ENCODE data around the gene DYNC2LI1.

The DYNC2LI1 gene

DNA sequence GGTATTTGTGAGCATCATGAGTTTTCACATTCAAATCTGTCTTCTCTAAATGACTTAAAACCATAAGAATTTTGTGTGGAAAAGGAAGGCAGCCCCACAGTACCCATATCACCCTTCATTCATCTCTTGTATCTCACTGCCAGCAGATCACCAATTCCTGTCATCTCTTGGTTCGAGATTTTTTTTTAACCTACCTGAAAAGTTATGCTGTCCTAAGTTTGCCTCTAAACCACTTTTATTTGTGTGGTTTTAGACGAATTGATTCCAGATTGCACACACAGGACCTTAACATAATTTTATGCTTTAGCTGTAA is 32.8 kb downstream of the DYNC2LI1 start:
- TF ChIP-seq EGR1 (IDR thresholded peaks at IDR 0.05) (no peak), YY1 (IDR thresholded peaks at IDR 0.05; ENCODE audit: low read depth) (no peak), TCF12 (IDR thresholded peaks at IDR 0.05; ENCODE audit: low read depth) (no peak), CEBPB (IDR thresholded peaks at IDR 0.05) (no peak)

DNA sequence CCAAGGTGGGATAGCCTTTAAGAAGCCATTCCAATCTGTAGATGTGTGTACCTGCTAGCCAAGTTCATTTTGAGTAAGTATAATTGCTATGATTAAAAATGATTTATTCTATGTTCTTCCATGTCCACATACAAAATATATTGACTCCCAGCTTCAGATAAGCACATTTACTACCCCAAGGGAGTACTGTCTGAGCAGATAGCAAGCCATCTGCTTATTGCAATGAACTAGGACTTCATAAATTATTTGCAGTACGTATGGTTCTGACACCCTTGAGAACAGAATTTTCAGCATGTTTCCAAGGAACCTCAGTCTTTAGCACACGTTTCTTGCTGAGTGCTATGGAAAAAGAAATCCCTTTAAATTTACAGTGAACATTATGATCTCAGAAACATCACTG is 36.6 kb downstream of the DYNC2LI1 start:
- TF ChIP-seq TAF1 (IDR thresholded peaks at IDR 0.05; ENCODE audit: low read depth) = no peak
- TF ChIP-seq, protein P1, sequence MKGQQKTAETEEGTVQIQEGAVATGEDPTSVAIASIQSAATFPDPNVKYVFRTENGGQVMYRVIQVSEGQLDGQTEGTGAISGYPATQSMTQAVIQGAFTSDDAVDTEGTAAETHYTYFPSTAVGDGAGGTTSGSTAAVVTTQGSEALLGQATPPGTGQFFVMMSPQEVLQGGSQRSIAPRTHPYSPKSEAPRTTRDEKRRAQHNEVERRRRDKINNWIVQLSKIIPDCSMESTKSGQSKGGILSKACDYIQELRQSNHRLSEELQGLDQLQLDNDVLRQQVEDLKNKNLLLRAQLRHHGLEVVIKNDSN (IDR thresholded peaks at IDR 0.05) = no peak

DNA sequence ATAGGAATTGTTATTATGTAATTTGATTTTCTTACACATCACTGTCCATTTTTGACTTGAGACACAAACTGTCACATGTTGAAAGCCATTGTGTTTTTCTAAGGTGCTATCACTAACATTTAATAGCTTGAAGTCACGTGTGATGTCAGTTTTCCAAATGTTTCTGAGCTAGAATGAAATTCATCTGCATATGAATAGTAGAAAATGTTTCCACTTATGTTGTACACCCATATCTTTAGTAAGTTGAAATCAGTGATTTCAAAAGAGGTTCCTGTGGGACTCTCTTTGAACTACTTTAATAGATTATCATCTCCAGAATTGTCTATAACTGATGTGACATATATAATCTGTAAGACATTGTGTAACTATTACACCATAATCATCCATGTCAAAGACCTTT is 37.0 kb downstream of the DYNC2LI1 start:
- TF ChIP-seq, protein P2, sequence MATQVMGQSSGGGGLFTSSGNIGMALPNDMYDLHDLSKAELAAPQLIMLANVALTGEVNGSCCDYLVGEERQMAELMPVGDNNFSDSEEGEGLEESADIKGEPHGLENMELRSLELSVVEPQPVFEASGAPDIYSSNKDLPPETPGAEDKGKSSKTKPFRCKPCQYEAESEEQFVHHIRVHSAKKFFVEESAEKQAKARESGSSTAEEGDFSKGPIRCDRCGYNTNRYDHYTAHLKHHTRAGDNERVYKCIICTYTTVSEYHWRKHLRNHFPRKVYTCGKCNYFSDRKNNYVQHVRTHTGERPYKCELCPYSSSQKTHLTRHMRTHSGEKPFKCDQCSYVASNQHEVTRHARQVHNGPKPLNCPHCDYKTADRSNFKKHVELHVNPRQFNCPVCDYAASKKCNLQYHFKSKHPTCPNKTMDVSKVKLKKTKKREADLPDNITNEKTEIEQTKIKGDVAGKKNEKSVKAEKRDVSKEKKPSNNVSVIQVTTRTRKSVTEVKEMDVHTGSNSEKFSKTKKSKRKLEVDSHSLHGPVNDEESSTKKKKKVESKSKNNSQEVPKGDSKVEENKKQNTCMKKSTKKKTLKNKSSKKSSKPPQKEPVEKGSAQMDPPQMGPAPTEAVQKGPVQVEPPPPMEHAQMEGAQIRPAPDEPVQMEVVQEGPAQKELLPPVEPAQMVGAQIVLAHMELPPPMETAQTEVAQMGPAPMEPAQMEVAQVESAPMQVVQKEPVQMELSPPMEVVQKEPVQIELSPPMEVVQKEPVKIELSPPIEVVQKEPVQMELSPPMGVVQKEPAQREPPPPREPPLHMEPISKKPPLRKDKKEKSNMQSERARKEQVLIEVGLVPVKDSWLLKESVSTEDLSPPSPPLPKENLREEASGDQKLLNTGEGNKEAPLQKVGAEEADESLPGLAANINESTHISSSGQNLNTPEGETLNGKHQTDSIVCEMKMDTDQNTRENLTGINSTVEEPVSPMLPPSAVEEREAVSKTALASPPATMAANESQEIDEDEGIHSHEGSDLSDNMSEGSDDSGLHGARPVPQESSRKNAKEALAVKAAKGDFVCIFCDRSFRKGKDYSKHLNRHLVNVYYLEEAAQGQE (IDR thresholded peaks at IDR 0.05; ENCODE audit: low read depth) = no peak
- no peak for TF ChIP-seq TCF12 (IDR thresholded peaks at IDR 0.05; ENCODE audit: low read depth)
- TF ChIP-seq EGR1 (IDR thresholded peaks at IDR 0.05) = no peak
- no peak for TF ChIP-seq EP300 (IDR thresholded peaks at IDR 0.05; ENCODE audit: borderline replicate concordance)
- no peak for TF ChIP-seq CREB1 (IDR thresholded peaks at IDR 0.05; ENCODE audit: low read depth)
- TF ChIP-seq ZBTB7A (IDR thresholded peaks at IDR 0.05; ENCODE audit: low read depth) = no peak
- TF ChIP-seq, protein P1 (IDR thresholded peaks at IDR 0.05) = no peak
- no peak for TF ChIP-seq TAF1 (IDR thresholded peaks at IDR 0.05; ENCODE audit: low read depth)
- TF ChIP-seq, protein P3, sequence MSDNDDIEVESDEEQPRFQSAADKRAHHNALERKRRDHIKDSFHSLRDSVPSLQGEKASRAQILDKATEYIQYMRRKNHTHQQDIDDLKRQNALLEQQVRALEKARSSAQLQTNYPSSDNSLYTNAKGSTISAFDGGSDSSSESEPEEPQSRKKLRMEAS (IDR thresholded peaks at IDR 0.05) = no peak
- TF ChIP-seq YY1 (IDR thresholded peaks at IDR 0.05; ENCODE audit: low read depth) = no peak
- TF ChIP-seq CEBPB (IDR thresholded peaks at IDR 0.05) = no peak
- TF ChIP-seq TEAD4 (IDR thresholded peaks at IDR 0.05) = no peak
- TF ChIP-seq FOXM1 (IDR thresholded peaks at IDR 0.05; ENCODE audit: borderline replicate concordance, low read depth) = no peak
- no peak for TF ChIP-seq NFIC (IDR thresholded peaks at IDR 0.05)
- no peak for TF ChIP-seq RAD21 (IDR thresholded peaks at IDR 0.05; ENCODE audit: low read depth)

DNA sequence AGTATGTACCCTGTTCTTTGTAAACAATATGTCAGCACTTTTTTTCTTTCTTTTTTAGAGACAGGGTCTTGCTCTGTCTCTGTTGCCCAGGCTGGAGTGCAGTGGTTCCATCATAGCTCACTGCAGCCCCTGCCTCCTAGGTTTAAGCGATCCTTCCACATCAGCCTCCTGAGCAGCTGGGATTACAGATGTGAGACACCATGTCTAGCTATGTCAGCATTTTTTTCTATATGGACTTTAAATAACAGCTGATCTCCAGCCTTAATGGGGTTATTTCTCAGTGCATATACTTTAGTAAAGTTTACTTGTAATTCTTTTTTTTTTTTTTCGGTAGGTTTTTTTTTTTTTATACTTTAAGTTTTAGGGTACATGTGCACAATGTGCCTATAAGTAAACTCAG is 38.2 kb downstream of the DYNC2LI1 start:
- TF ChIP-seq RAD21 (IDR thresholded peaks at IDR 0.05; ENCODE audit: low read depth) (no peak), CEBPB (IDR thresholded peaks at IDR 0.05) (no peak), TAF1 (IDR thresholded peaks at IDR 0.05; ENCODE audit: low read depth) (no peak), EGR1 (IDR thresholded peaks at IDR 0.05) (no peak), TEAD4 (IDR thresholded peaks at IDR 0.05) (no peak), NFIC (IDR thresholded peaks at IDR 0.05) (no peak)
- TF ChIP-seq, protein P1 (IDR thresholded peaks at IDR 0.05) = no peak
- TF ChIP-seq, protein P3 (IDR thresholded peaks at IDR 0.05) = no peak
- TF ChIP-seq, protein P2 (IDR thresholded peaks at IDR 0.05; ENCODE audit: low read depth) = no peak

DNA sequence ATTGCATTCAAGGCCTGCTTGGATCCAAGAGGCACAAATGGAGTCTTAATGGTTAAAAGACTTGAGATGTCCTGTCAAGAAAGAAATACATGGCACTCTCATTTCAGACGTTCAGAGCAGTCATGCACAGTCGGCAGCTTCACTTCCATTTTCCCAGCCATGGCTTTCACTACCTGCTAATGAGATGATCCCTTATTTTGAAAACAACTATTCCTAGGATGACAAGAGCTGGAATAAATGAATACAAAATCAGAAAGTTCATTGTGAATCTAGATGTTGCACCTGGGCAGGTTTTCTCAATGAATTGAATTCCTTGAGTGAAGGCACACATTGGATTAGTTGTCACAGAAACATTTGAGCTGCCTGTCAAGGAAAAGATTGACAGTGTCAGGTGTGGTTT is 39.1 kb downstream of the DYNC2LI1 start:
- TF ChIP-seq NFIC (IDR thresholded peaks at IDR 0.05) (no peak), TAF1 (IDR thresholded peaks at IDR 0.05; ENCODE audit: low read depth) (no peak)
- TF ChIP-seq, protein P1 (IDR thresholded peaks at IDR 0.05) = no peak

DNA sequence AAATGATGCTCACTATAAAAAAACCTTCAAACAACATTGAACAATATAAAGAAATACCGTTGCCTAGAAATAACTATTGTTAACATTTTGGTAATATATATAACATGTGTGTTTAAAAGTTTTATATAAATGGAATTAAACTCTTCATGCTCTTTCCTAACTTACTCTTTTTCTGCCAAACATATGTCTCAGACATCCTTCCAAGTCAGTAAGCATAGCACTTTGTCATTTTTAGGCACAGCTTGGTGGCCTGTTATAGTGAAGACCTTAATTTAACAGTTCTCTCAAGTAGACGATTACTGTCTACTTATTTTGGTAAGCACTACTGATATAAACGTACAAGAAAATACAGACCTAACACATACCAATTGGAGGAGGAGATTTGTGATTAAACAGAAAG is 40.9 kb downstream of the DYNC2LI1 start:
- TF ChIP-seq TEAD4 (IDR thresholded peaks at IDR 0.05) = no peak
- no peak for TF ChIP-seq NFIC (IDR thresholded peaks at IDR 0.05)
- TF ChIP-seq, protein P3 (IDR thresholded peaks at IDR 0.05) = no peak
- TF ChIP-seq EGR1 (IDR thresholded peaks at IDR 0.05) = no peak
- TF ChIP-seq ZBTB7A (IDR thresholded peaks at IDR 0.05; ENCODE audit: low read depth) = no peak
- no peak for TF ChIP-seq CREB1 (IDR thresholded peaks at IDR 0.05; ENCODE audit: low read depth)
- no peak for TF ChIP-seq RAD21 (IDR thresholded peaks at IDR 0.05; ENCODE audit: low read depth)
- no peak for TF ChIP-seq CEBPB (IDR thresholded peaks at IDR 0.05)
- TF ChIP-seq, protein P2 (IDR thresholded peaks at IDR 0.05; ENCODE audit: low read depth) = no peak
- no peak for TF ChIP-seq EP300 (IDR thresholded peaks at IDR 0.05; ENCODE audit: borderline replicate concordance)
- no peak for TF ChIP-seq FOXM1 (IDR thresholded peaks at IDR 0.05; ENCODE audit: borderline replicate concordance, low read depth)
- no peak for TF ChIP-seq TCF12 (IDR thresholded peaks at IDR 0.05; ENCODE audit: low read depth)
- TF ChIP-seq TAF1 (IDR thresholded peaks at IDR 0.05; ENCODE audit: low read depth) = no peak
- TF ChIP-seq, protein P1 (IDR thresholded peaks at IDR 0.05) = no peak
- no peak for TF ChIP-seq YY1 (IDR thresholded peaks at IDR 0.05; ENCODE audit: low read depth)
